H9 (cell line): ENCODE measurements around the gene TAS2R13. TPM values are rescaled to one million over a fixed set of nuclear protein-coding genes. Genes with fewer than 3 reads are reported as not detected.

Experiments used
- DNase-seq: peaks from one replicate; pipeline ENCODE4 v3.0.0-alpha.2; 2017
- H2AFZ ChIP-seq: one replicate; pipeline ENCODE4 v1.6.1; 2013; ENCODE audit warnings: mild to moderate bottlenecking, low read length, control low read depth, moderate library complexity
- H2AK5ac ChIP-seq: 2 replicates; pipeline ENCODE4 v1.6.1; 2013; ENCODE audit warnings: low read length, control low read depth, mixed read lengths; ENCODE audit not compliant: insufficient read length
- H2BK120ac ChIP-seq: one replicate; pipeline ENCODE4 v1.6.1; 2013; ENCODE audit warnings: low read depth, mild to moderate bottlenecking, low read length, control low read depth, inconsistent platforms; ENCODE audit not compliant: poor library complexity, severe bottlenecking
- H2BK12ac ChIP-seq: 2 replicates; pipeline ENCODE4 v1.6.1; 2013; ENCODE audit warnings: low read length, control low read depth, mixed read lengths, low read depth; ENCODE audit not compliant: insufficient read length
- H2BK15ac ChIP-seq: 2 replicates; pipeline ENCODE4 v1.6.1; 2013; ENCODE audit warnings: low read depth, low read length, control low read depth
- H2BK20ac ChIP-seq: one replicate; pipeline ENCODE4 v1.6.1; 2013; ENCODE audit warnings: low read depth, mild to moderate bottlenecking, low read length, control low read depth, inconsistent platforms; ENCODE audit not compliant: poor library complexity, severe bottlenecking
- H2BK5ac ChIP-seq: 2 replicates; pipeline ENCODE4 v1.6.1; 2013; ENCODE audit warnings: low read length, control low read depth, mixed read lengths; ENCODE audit not compliant: insufficient read length
- H3K14ac ChIP-seq: 2 replicates; pipeline ENCODE4 v1.6.1; 2013; ENCODE audit warnings: low read length, control low read depth; ENCODE audit not compliant: insufficient read depth
- H3K18ac ChIP-seq: 2 replicates; pipeline ENCODE4 v1.6.1; 2013; ENCODE audit warnings: low read depth, mild to moderate bottlenecking, mixed read lengths, low read length, control low read depth; ENCODE audit not compliant: insufficient read length
- H3K23ac ChIP-seq: 2 replicates; pipeline ENCODE4 v1.6.1; 2013; ENCODE audit warnings: low read length, control low read depth, mixed read lengths, low read depth; ENCODE audit not compliant: insufficient read length
- H3K23me2 ChIP-seq: 2 replicates; pipeline ENCODE4 v1.6.1; 2013; ENCODE audit warnings: low read depth, mild to moderate bottlenecking, mixed read lengths, low read length, control low read depth; ENCODE audit not compliant: insufficient read length, poor library complexity, severe bottlenecking
- H3K27ac ChIP-seq: 2 replicates; pipeline ENCODE4 v1.5.1; 2013; ENCODE audit warnings: low read length, control low read depth, mixed read lengths, low read depth; ENCODE audit not compliant: insufficient read length
- H3K27me3 ChIP-seq: 2 replicates; pipeline ENCODE4 v1.6.1; 2013; ENCODE audit warnings: low read length, control low read depth, inconsistent platforms; ENCODE audit not compliant: insufficient read depth
- H3K4ac ChIP-seq: 2 replicates; pipeline ENCODE4 v1.6.1; 2013; ENCODE audit warnings: low read depth, mild to moderate bottlenecking, control low read depth, inconsistent platforms, low read length, moderate library complexity
- H3K4me1 ChIP-seq: 2 replicates; pipeline ENCODE4 v1.6.1; 2013; ENCODE audit warnings: low read length, control low read depth, inconsistent platforms; ENCODE audit not compliant: insufficient read depth
- H3K4me2 ChIP-seq: 2 replicates; pipeline ENCODE4 v1.6.1; 2013; ENCODE audit warnings: low read length, control low read depth, mixed read lengths; ENCODE audit not compliant: insufficient read length, insufficient read depth
- H3K56ac ChIP-seq: 2 replicates; pipeline ENCODE4 v1.6.1; 2013; ENCODE audit warnings: low read depth, mild to moderate bottlenecking, mixed read lengths, low read length, control low read depth; ENCODE audit not compliant: insufficient read length
- H3K79me1 ChIP-seq: 2 replicates; pipeline ENCODE4 v1.6.1; 2013; ENCODE audit warnings: low read depth, mild to moderate bottlenecking, moderate library complexity, low read length, control low read depth, inconsistent platforms; ENCODE audit not compliant: insufficient read depth, poor library complexity, severe bottlenecking
- H3K79me2 ChIP-seq: 2 replicates; pipeline ENCODE4 v1.6.1; 2013; ENCODE audit warnings: low read length, control low read depth, inconsistent platforms; ENCODE audit not compliant: insufficient read depth
- H3K9ac ChIP-seq: 2 replicates; pipeline ENCODE4 v1.6.1; 2013; ENCODE audit warnings: low read length, control low read depth, mixed read lengths; ENCODE audit not compliant: insufficient read length; ENCODE audit errors: extremely low read depth
- H3K9me3 ChIP-seq: one replicate; pipeline ENCODE4 v1.6.1; 2013; ENCODE audit warnings: low read depth, low read length, inconsistent platforms; ENCODE audit not compliant: control insufficient read depth
- H3T11ph ChIP-seq: one replicate; pipeline ENCODE4 v1.6.1; 2013; ENCODE audit warnings: mild to moderate bottlenecking, low read length, control low read depth, inconsistent platforms
- H4K20me1 ChIP-seq: one replicate; pipeline ENCODE4 v1.6.1; 2013; ENCODE audit not compliant: control insufficient read depth, insufficient read length, insufficient read depth
- H4K5ac ChIP-seq: 2 replicates; pipeline ENCODE4 v1.6.1; 2013; ENCODE audit warnings: low read depth, mild to moderate bottlenecking, mixed read lengths, low read length, control low read depth; ENCODE audit not compliant: insufficient read length
- H4K8ac ChIP-seq: replicated peaks from 2 replicates; pipeline ENCODE4 v1.6.1; 2013; ENCODE audit warnings: low read length, control low read depth, mixed read lengths, low read depth; ENCODE audit not compliant: insufficient read length
- H4K91ac ChIP-seq: 2 replicates; pipeline ENCODE4 v1.6.1; 2013; ENCODE audit warnings: low read depth, mild to moderate bottlenecking, moderate library complexity, mixed read lengths, low read length, control low read depth; ENCODE audit not compliant: insufficient read length
- H3K27ac Mint-ChIP-seq, 3 experiments: 2 replicates in 2 of 3; 3 replicates in 1 of 3; pipeline ENCODE4 v1.8.0; 2020 to 2021; ENCODE audit warnings: mixed read lengths in 3 of 3, mild to moderate bottlenecking in 1 of 3, moderate library complexity in 1 of 3
- H3K27me3 Mint-ChIP-seq: 2 replicates; pipeline ENCODE4 v1.8.0; 2021; ENCODE audit warnings: low read depth, mild to moderate bottlenecking, moderate library complexity, mixed read lengths
- H3K36me3 Mint-ChIP-seq, 3 experiments: 2 replicates in 2 of 3; 3 replicates in 1 of 3; pipeline ENCODE4 v1.8.0; 2020 to 2021; ENCODE audit warnings: low read depth in 3 of 3, mixed read lengths in 3 of 3; ENCODE audit not compliant: insufficient read depth in 1 of 3
- H3K4me1 Mint-ChIP-seq, 2 experiments: 2 replicates each; pipeline ENCODE4 v1.8.0; 2020; ENCODE audit warnings: mixed read lengths in 2 of 2
- H3K4me3 Mint-ChIP-seq, 2 experiments: 2 replicates in 1 of 2; 3 replicates in 1 of 2; pipeline ENCODE4 v1.8.0; 2020 to 2021; ENCODE audit warnings: mild to moderate bottlenecking in 2 of 2, mixed read lengths in 2 of 2, moderate library complexity in 1 of 2
- H3K9me3 Mint-ChIP-seq, 2 experiments: 2 replicates in 1 of 2; 3 replicates in 1 of 2; pipeline ENCODE4 v1.8.0; 2020; ENCODE audit warnings: mild to moderate bottlenecking in 2 of 2, mixed read lengths in 2 of 2, moderate library complexity in 1 of 2
- CTCF ChIP-seq: fragments of 200-600 bp; sonication (generic); conservative IDR thresholded peaks from 3 replicates; pipeline ENCODE4 v1.8.0; 2021; ENCODE audit warnings: antibody characterized with exemption, mild to moderate bottlenecking
- total RNA-seq: library from RNA; stranded (reverse); gene quantifications from 2 replicates; pipeline ENCODE4 v1.2.1, GENCODE V29; 2021

TAS2R13 gene
- total RNA-seq, 1 experiment from 2014 or later: 0.50 TPM

- no peaks in the 10 kb centered on the region for H3K79me1 ChIP-seq
- H4K91ac ChIP-seq: no peak overlapping the region
- no peak overlapping the region for H2BK20ac ChIP-seq
- H2BK5ac ChIP-seq: no peak overlapping the region
- no peak overlapping the region for H3K18ac ChIP-seq
- H4K20me1 ChIP-seq: no peaks in the 10 kb centered on the region
- no peak overlapping the region for H4K8ac ChIP-seq
- H3K79me2 ChIP-seq: no peaks in the 10 kb centered on the region; the same call in 1 of the 2 replicates
- no peak overlapping the region for H3T11ph ChIP-seq
- no peak overlapping the region for H2AK5ac ChIP-seq
- H3K4me3 Mint-ChIP-seq: no peak overlapping the region
- H2AFZ ChIP-seq: no peak overlapping the region
- H2BK12ac ChIP-seq: no peak overlapping the region
- no peaks in the 10 kb centered on the region for H3K4me1 ChIP-seq
- no peak overlapping the region for H3K4me2 ChIP-seq
- H3K14ac ChIP-seq: no peak overlapping the region
- H3K27ac ChIP-seq: no peak overlapping the region
- DNase-seq: no peak
- H3K9me3 ChIP-seq: no peaks in the 10 kb centered on the region
- H3K9ac ChIP-seq: no peak overlapping the region
- H3K4me1 Mint-ChIP-seq: no peaks in the 10 kb centered on the region
- no peak overlapping the region for H2BK15ac ChIP-seq
- peaks cover 13 to 23% (median 22%) of the 10 kb centered on the region in 3 experiments for H3K36me3 Mint-ChIP-seq
- H3K56ac ChIP-seq: no peak overlapping the region
- H3K27ac Mint-ChIP-seq: no peak overlapping the region
- H3K27me3 ChIP-seq: no peaks in the 10 kb centered on the region
- no peak overlapping the region for H3K23ac ChIP-seq
- H3K27me3 Mint-ChIP-seq: no peaks in the 10 kb centered on the region
- peaks cover 16 to 19% of the 10 kb centered on the region in 2 experiments for H3K9me3 Mint-ChIP-seq
- no peak overlapping the region for H3K4ac ChIP-seq
- no peak for TF ChIP-seq CTCF
- H2BK120ac ChIP-seq: no peak overlapping the region
- no peak overlapping the region for H4K5ac ChIP-seq
- no peaks in the 10 kb centered on the region for H3K23me2 ChIP-seq
Observed at GRCh38 chr12:10956085-10956484, 46.7 kb upstream of the TAS2R13 start.
